ENCODE results near the gene LZTS3. TPM values are rescaled to one million over a fixed set of nuclear protein-coding genes. Genes with fewer than 3 reads are reported as not detected.

LZTS3 gene
- total and polyA plus RNA-seq, 2 of the 8 experiments (the other 6 are each of a cell fraction or from before 2014, with no cell fraction given): 31.8 to 33.5 TPM

- no peak for TF ChIP-seq RFX5 (IDR thresholded peaks at IDR 0.05; ENCODE audit: borderline replicate concordance, low read depth, low read length)
- no peak for TF ChIP-seq BRCA1 (IDR thresholded peaks at IDR 0.05; ENCODE audit: low read depth, low read length)
- TF ChIP-seq RNF2 (IDR thresholded peaks at IDR 0.05; ENCODE audit: borderline replicate concordance, low read depth, low read length, missing control alignments, poor library complexity, severe bottlenecking): no peak
- no peak for TF ChIP-seq SRF (IDR thresholded peaks at IDR 0.05; ENCODE audit: low read depth, low read length)
These were observed 37.0 kb upstream of the LZTS3 start (continued) for GRCh38 chr20:3210346-3210745.

All from H1 (cell line).